Measurements from ENCODE around the gene POTEE. TPM values are rescaled to one million over a fixed set of nuclear protein-coding genes. Genes with fewer than 3 reads are reported as not detected.
"Not testable (repeated sequence)": the region's sequence is repeated elsewhere in the genome, so short reads cannot be mapped to it uniquely, and the experiment has no call there.

Gene POTEE
- total and polyA plus RNA-seq, 7 experiments from 2014 or later = 0.06 to 2.1 (median 0.16) TPM

- H3K9me3 ChIP-seq (ENCODE audit: control insufficient read depth in 2 of 3, low read length in 3 of 3); CTCF ChIA-PET; H3K4me3 Mint-ChIP-seq; H3K36me3 ChIP-seq (ENCODE audit: control insufficient read depth in 2 of 3, insufficient read depth in 3 of 3, low read length in 3 of 3); H3K27me3 ChIP-seq (ENCODE audit: control insufficient read depth in 2 of 2, insufficient read depth in 2 of 2, low read length in 2 of 2); ATAC-seq; H3K4me1 ChIP-seq (ENCODE audit: control insufficient read depth in 2 of 2, insufficient read depth in 2 of 2, low read length in 2 of 2); H3K9me3 Mint-ChIP-seq; H3K27ac ChIP-seq (ENCODE audit: low read depth, low read length); H3K36me3 Mint-ChIP-seq; POLR2A ChIA-PET; intact Hi-C loops (cut with micrococcal nuclease); H3K27me3 Mint-ChIP-seq; H3K4me1 Mint-ChIP-seq; H3K27ac Mint-ChIP-seq; DNase-seq; H3K4me3 ChIP-seq (ENCODE audit: low read length): not testable (repeated sequence)
Measured at GRCh38 chr2:131235543-131236449, 26.5 kb downstream of the POTEE start.

Other genes with a start within 250 kb of the POTEE start
- 10 to 100 TPM; 50.5 to 82.9 (median 66.7) TPM for gene FAM168B, start 116.1 kb upstream of the POTEE start, total RNA-seq
- 10 to 100 TPM; 36.3 to 41.3 TPM for gene FAM168B, start 116.1 kb upstream of the POTEE start, polyA plus RNA-seq
- gene PLEKHB2, start 104.2 kb upstream of the POTEE start, total RNA-seq = 10 to 100 TPM; 43.1 to 92.3 (median 55.8) TPM
- gene PLEKHB2, start 104.2 kb upstream of the POTEE start, polyA plus RNA-seq = 10 to 100 TPM; 64.4 to 66.6 TPM
- not detected for gene RAB6D, start 154.6 kb downstream of the POTEE start, total RNA-seq
- gene RAB6D, start 154.6 kb downstream of the POTEE start, polyA plus RNA-seq = not detected

Measured in naive thymus-derived CD4-positive, alpha-beta T cell (primary cell).